ENCODE measurements around the gene MICU2. TPM values are rescaled to one million over a fixed set of nuclear protein-coding genes. Genes with fewer than 3 reads are reported as not detected.

The MICU2 gene
- total and polyA plus RNA-seq, 10 of the 15 experiments (the other 5 are each of a cell fraction or from before 2014, with no cell fraction given), result 17.7 to 56.6 (median 43.8) TPM

- in situ Hi-C loops (cut with MboI), result no loop called here
- no peak overlapping the region for H2AFZ ChIP-seq (ENCODE audit: control insufficient read depth, low read depth, low read length)
- BruUV-seq (replicated peaks), result no TSS peak
- WGBS (ENCODE audit: insufficient coverage, insufficient replicate concordance, low lambda C conversion rate, missing lambda C conversion rate), result 100% methylated on average over 1 of the region's 1 CpG
- no peaks in the 10 kb centered on the region for H3K27me3 ChIP-seq (replicated peaks in 1 of 2; ENCODE audit: control insufficient read depth in 2 of 2, insufficient read depth in 2 of 2, low read length in 1 of 2)
- FAIRE-seq, result no peak
- no peaks in the 10 kb centered on the region for H4K20me1 ChIP-seq (ENCODE audit: control insufficient read depth, insufficient read depth)
- intact Hi-C loops (cut with micrococcal nuclease; ENCODE audit: unreplicated experiment), result no loop called here
- TF ChIP-seq ZBTB11 (CRISPR knock-in tag; IDR thresholded peaks at IDR 0.05) (no peak), ZNF217 (IDR thresholded peaks at IDR 0.05) (no peak), YBX1 (IDR thresholded peaks at IDR 0.05) (no peak), ESRRA (IDR thresholded peaks at IDR 0.05; ENCODE audit: low read length) (no peak), POLR2AphosphoS5 (IDR thresholded peaks at IDR 0.05; ENCODE audit: low read length) (no peak), CBX5 (IDR thresholded peaks at IDR 0.05; ENCODE audit: low read depth) (no peak)
- H3K9me3 ChIP-seq (replicated peaks; ENCODE audit: control insufficient read depth, insufficient read depth, low read length), result no peaks in the 10 kb centered on the region
- ChIA-PET SMC1A (ENCODE audit: uncharacterized antibody, unreplicated experiment) (no interaction called here), RAD21 (ENCODE audit: unreplicated experiment) (no interaction called here), CTCF (no interaction called here), POLR2A (no interaction called here)
- H3K4me1 ChIP-seq (ENCODE audit: control insufficient read depth, insufficient read depth, low read length), result peaks cover 8% of the 10 kb centered on the region; the same call in 1 of the 2 replicates
- no peak overlapping the region for H3K9ac ChIP-seq (ENCODE audit: control insufficient read depth, insufficient read depth, low read length)
- peaks cover 0 to 5% of the 10 kb centered on the region in 2 experiments; a peak in 1 of 4 replicates for H3K36me3 ChIP-seq (ENCODE audit: control insufficient read depth in 2 of 2, insufficient read depth in 2 of 2, low read length in 1 of 2)
- no peak overlapping the region for H3K4me2 ChIP-seq (ENCODE audit: control insufficient read depth, insufficient read depth)
- H3K27ac ChIP-seq (ENCODE audit: control insufficient read depth, insufficient read depth), result no peak overlapping the region
- no peak for DNase-seq (ENCODE audit: low read depth, low spot score)
- no peak overlapping the region for H3K4me3 ChIP-seq
- H3K79me2 ChIP-seq (ENCODE audit: control insufficient read depth, insufficient read depth, low read length), result no peaks in the 10 kb centered on the region; the same call in 1 of the 2 replicates
- no peak for ATAC-seq
These were observed 59.5 kb downstream of the MICU2 start for GRCh38 chr13:21544515-21544914.

Data from GM12878 (cell line).